Mammary epithelial cell (primary cell): Measurements from ENCODE around the gene GORAB.

Experiments used
- EZH2 ChIP-seq: IDR thresholded peaks from 2 replicates; pipeline ENCODE4 v1.6.1; 2012; ENCODE audit warnings: low read length, inconsistent platforms, borderline replicate concordance
- TF ChIP-seq, protein P1 (sequence below), 2 donors: IDR thresholded peaks in 1 of 2; conservative IDR thresholded peaks in 1 of 2; 2 replicates each; pipeline ENCODE4 v1.5.1; 2011 to 2012; ENCODE audit warnings: inconsistent platforms in 2 of 2, low read length in 2 of 2, mild to moderate bottlenecking in 2 of 2, control low read depth in 1 of 2, low read depth in 1 of 2; ENCODE audit not compliant: insufficient read depth in 1 of 2; ENCODE audit errors: extremely low read depth in 1 of 2

DNA sequence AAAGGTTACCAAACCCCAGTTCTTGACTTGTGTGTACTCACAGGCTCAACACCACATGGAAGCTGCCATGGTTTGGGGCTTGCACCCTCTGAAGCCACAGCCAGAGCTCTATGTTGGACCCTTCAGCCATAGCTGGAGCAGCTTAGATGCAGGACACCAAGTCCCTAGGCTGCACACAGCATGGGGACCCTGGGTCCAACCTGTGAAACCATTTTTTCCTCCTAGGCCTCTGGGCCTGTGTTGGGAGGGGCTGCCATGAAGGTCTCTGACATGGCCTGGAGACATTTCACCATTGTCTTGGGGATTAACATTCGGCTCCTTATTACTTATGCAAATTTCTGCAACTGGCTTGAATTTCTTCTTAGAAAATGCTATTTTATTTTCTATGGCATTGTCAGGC lies 69.9 kb downstream of the GORAB start:
- TF ChIP-seq, protein P1, sequence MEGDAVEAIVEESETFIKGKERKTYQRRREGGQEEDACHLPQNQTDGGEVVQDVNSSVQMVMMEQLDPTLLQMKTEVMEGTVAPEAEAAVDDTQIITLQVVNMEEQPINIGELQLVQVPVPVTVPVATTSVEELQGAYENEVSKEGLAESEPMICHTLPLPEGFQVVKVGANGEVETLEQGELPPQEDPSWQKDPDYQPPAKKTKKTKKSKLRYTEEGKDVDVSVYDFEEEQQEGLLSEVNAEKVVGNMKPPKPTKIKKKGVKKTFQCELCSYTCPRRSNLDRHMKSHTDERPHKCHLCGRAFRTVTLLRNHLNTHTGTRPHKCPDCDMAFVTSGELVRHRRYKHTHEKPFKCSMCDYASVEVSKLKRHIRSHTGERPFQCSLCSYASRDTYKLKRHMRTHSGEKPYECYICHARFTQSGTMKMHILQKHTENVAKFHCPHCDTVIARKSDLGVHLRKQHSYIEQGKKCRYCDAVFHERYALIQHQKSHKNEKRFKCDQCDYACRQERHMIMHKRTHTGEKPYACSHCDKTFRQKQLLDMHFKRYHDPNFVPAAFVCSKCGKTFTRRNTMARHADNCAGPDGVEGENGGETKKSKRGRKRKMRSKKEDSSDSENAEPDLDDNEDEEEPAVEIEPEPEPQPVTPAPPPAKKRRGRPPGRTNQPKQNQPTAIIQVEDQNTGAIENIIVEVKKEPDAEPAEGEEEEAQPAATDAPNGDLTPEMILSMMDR (conservative IDR thresholded peaks at IDR 0.05 in 1 of 2, IDR thresholded peaks at IDR 0.05 in 1 of 2; ENCODE audit: extremely low read depth in 1 of 2, insufficient read depth in 1 of 2, low read depth in 1 of 2, low read length in 2 of 2): no peak
- TF ChIP-seq EZH2: no peak
